ENCODE measurements around the gene CCDC12. TPM values are rescaled to one million over a fixed set of nuclear protein-coding genes. Genes with fewer than 3 reads are reported as not detected.
A peak's percentile ranks its signal among the peaks of the same experiment; 100 is the strongest.

Gene CCDC12
- total RNA-seq, 4 donors from 2014 or later, result 55.5 to 87.5 (median 67.5) TPM

DNA sequence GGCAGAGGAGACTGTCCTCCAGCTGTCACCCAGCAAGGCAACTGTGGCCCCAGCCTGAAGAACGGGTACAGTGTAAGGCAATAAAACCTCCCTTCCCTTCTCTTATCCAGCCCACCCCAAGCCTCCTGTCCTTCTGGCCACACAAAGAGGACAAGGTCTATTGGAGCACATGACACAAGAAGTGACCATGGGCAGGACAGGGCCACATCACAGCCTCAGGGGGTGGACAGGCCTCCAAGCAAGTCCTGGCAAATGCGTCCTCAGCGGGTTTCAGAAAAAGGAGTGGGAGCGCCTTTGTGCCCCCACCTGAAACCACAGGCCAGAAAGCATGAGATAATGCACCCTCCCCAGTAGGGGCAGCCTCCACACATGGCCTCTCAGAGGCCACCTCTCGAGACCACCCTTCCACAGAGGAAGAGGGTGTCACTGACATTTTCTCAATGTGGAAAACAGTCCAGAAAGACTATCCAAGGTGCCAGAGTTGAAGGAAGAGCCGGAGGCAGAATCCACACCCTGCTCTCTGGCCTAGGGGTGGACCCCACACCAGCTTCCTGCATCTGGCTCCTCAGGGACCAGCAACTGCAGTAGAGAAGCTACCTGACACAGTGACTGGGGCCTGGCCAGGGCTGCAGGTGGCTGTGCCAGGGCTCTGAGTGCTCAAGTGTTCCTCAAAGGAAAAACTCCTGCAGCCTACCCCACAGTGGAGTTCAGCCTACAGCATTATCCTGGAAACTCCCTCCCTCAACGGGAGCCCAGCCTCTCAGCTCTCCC, 43.9 kb downstream of the CCDC12 start:
- 43 to 54% methylated on average over 3 to 6 of the region's 7 CpGs for WGBS, 2 donors
- TF ChIP-seq POLR2A (IDR thresholded peaks at IDR 0.05), result no peak
- TF ChIP-seq, protein P1, sequence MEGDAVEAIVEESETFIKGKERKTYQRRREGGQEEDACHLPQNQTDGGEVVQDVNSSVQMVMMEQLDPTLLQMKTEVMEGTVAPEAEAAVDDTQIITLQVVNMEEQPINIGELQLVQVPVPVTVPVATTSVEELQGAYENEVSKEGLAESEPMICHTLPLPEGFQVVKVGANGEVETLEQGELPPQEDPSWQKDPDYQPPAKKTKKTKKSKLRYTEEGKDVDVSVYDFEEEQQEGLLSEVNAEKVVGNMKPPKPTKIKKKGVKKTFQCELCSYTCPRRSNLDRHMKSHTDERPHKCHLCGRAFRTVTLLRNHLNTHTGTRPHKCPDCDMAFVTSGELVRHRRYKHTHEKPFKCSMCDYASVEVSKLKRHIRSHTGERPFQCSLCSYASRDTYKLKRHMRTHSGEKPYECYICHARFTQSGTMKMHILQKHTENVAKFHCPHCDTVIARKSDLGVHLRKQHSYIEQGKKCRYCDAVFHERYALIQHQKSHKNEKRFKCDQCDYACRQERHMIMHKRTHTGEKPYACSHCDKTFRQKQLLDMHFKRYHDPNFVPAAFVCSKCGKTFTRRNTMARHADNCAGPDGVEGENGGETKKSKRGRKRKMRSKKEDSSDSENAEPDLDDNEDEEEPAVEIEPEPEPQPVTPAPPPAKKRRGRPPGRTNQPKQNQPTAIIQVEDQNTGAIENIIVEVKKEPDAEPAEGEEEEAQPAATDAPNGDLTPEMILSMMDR (IDR thresholded peaks at IDR 0.05), result no peak
- no peak for DNase-seq
- Histone ChIP-seq H3K4me3 (no peak overlapping the region), H3K4me1 (peaks cover 79 to 100% (median 90%) of the 10 kb centered on the region in 3 donors), H3K27me3 (no peaks in the 10 kb centered on the region), H3K9me3 (no peaks in the 10 kb centered on the region), H3K36me3 (peaks cover 0 to 27% (median under 1%) of the 10 kb centered on the region in 3 donors), H3K27ac (peak overlapping the region; percentile 82 to 94 (median 86))
- intact Hi-C loops (cut with DNase I), result no loop called here

DNA sequence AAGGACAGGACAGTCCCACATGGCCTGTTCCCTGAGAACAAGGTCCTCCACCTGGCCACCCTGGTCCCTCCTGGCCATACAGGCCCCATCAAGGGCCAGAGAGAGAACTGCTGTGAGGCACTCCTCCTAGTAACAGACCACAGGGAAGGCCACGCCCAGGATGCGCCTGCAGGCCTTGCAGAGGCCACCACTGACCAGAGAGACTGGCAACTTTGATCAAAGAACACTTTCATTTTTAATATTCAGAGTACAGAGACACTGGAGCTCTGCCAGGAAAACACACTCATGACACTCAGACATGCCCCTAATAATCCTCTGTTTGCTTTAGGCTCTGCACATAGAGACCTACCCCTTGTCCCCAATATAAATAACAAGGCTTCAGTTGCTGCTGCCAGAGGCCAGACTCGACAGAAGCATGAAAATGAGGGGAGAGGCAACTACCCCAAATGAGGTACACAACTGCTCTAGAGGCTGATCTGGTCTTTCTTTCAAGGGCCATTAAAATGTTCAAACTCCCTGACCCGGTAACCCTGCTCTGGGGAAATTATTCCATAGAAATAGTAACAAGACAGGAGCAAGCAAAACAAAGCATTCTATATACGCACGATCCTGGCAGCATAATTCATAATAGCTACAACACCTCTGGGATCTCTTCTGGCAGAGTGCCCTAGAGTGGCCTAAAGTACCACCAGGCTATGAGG, 44.8 kb downstream of the CCDC12 start:
- peaks cover 0 to 21% (median 0%) of the 10 kb centered on the region in 3 donors for H3K36me3 ChIP-seq
- 22 to 24% methylated on average over 4 to 5 of the region's 6 CpGs for WGBS, 2 donors
- H3K27me3 ChIP-seq, result no peaks in the 10 kb centered on the region
- no peaks in the 10 kb centered on the region for H3K9me3 ChIP-seq
- intact Hi-C loops (cut with DNase I), result no loop called here
- H3K4me3 ChIP-seq, result no peak overlapping the region
- no peak for DNase-seq
- no peak for TF ChIP-seq POLR2A (IDR thresholded peaks at IDR 0.05)
- TF ChIP-seq, protein P1 (IDR thresholded peaks at IDR 0.05), result no peak
- peak overlapping the region; percentile 82 to 94 (median 86) for H3K27ac ChIP-seq
- H3K4me1 ChIP-seq, result peaks cover 85 to 100% (median 98%) of the 10 kb centered on the region in 3 donors

DNA sequence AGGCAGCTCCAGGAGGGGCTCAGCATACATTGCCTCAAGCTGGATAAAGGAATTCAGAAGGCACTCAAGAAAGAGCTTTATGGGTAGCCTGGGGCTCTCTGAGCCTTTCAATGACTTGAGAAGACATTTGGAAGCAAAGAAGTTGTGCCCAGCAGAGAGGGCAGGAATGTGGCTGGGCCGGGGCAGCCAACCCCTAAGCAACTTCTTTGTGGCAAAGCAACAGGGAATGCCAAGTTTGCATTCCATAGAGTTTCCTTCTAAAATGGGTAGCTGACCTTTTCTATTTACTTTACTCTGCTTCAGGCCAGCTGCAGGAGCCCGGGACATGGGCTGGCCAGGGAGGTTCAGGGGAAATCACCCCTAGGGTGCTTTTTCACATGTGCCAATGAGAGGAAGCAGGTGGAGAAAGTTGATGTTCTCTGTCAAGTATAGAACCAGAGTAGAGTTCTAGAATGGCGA, 45.6 kb downstream of the CCDC12 start:
- intact Hi-C loops (cut with DNase I), result no loop called here
- peaks cover 87 to 100% (median 99%) of the 10 kb centered on the region in 3 donors for H3K4me1 ChIP-seq
- no peak for DNase-seq
- peak overlapping the region; percentile 82 to 94 (median 86) for H3K27ac ChIP-seq
- no peaks in the 10 kb centered on the region for H3K27me3 ChIP-seq
- TF ChIP-seq, protein P1 (IDR thresholded peaks at IDR 0.05), result no peak
- TF ChIP-seq POLR2A (IDR thresholded peaks at IDR 0.05), result no peak
- H3K36me3 ChIP-seq, result peaks cover 0 to 21% (median 0%) of the 10 kb centered on the region in 3 donors
- no peak overlapping the region for H3K4me3 ChIP-seq
- H3K9me3 ChIP-seq, result no peaks in the 10 kb centered on the region
- 27 to 53% methylated on average over 3 of the region's 3 CpGs for WGBS, 2 donors

DNA sequence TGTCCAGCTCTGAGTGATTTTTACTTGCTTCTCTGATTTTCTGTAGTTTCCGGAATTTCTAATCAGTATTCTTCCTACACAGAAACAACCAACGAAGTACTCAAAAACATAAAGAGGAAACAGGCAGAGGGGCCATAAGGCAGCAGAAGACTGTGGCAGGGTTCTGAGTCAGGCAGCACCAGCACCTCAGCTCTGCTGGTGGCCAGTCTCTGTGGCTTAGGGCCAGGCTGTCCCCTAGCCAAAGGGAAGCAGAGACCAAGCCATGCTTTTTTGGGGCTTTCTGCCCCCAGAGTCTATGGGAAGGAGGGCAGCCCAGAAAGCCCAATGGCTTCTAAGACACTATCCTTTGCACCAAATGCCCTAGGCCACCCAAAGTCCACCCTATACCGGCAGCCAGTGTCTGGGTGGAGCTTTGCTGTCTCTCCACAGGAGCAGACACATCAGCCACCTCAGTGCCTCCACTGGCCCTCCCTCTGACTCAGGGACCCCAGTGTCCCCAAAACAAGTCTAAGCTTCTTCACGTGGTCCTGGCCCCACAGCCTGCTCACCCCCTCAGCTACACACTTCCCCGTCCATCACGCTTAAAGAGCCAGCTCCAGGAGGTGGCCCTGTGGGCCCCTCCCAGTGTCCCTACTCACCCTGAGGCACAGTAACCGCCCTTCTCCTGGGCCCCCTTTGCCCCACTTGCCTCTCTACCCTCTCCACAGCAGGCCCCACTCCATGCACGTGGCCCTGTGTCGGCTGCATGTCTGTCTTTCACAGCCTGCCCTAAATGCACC, 46.2 kb downstream of the CCDC12 start:
- H3K4me3 ChIP-seq, result no peak overlapping the region
- no peak for DNase-seq

More for the DNA sequence above, 46.2 kb downstream of the CCDC12 start:
- WGBS, 2 donors, result 66 to 71% methylated on average over 4 to 6 of the region's 9 CpGs
- peaks cover 80 to 100% (median 99%) of the 10 kb centered on the region in 3 donors for H3K4me1 ChIP-seq
- intact Hi-C loops (cut with DNase I), result no loop called here
- TF ChIP-seq, protein P1 (IDR thresholded peaks at IDR 0.05), result no peak
- TF ChIP-seq POLR2A (IDR thresholded peaks at IDR 0.05), result no peak
- H3K9me3 ChIP-seq, result no peaks in the 10 kb centered on the region
- H3K27me3 ChIP-seq, result no peaks in the 10 kb centered on the region
- H3K27ac ChIP-seq, result peak overlapping the region; percentile 82 to 94 (median 86)
- H3K36me3 ChIP-seq, result peaks cover 2 to 25% (median 3%) of the 10 kb centered on the region in 3 donors
